Upper lobe of left lung (tissue), 4 donors: ENCODE results near the gene EXOC6B.

ENCODE experiments used
- EP300 ChIP-seq, 4 donors: sonication (generic); formaldehyde crosslinking; IDR thresholded peaks; one replicate each; pipeline ENCODE4 v1.5.1; 2017; ENCODE audit warnings: antibody characterized with exemption in 4 of 4, control low read depth in 2 of 4
- POLR2AphosphoS5 ChIP-seq, 2 donors: sonication (generic); formaldehyde crosslinking; IDR thresholded peaks; one replicate each; pipeline ENCODE4 v1.5.1; 2017; ENCODE audit warnings: antibody characterized with exemption in 2 of 2
- TF ChIP-seq, protein P1 (sequence below), 6 experiments: fragments of 450-650 bp in 4 of 6; fragments of 200-600 bp in 2 of 6; sonication (generic) in 2 of 6; IDR thresholded peaks; one replicate each; pipeline ENCODE4 v1.5.1; 2016 to 2019; ENCODE audit warnings: antibody characterized with exemption in 6 of 6

DNA sequence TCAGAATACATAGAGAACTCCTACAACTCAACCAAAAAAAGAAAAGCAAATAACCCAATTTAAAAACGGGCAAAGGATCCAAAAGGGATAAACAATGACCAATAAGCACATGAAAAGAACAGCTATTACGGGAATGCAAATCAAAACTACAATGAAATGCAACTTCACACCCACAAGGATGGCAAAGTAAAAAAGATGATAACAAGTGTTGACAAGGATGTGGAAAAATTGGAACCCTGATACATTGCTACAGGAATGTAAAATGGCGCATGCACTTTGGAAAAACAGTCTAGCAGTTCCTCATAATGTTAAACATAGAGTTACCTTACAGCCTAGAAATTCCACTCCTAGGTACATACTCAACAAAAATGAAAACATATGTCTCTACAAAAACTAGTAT lies 4.7 kb downstream of the EXOC6B start:
- TF ChIP-seq, protein P1, sequence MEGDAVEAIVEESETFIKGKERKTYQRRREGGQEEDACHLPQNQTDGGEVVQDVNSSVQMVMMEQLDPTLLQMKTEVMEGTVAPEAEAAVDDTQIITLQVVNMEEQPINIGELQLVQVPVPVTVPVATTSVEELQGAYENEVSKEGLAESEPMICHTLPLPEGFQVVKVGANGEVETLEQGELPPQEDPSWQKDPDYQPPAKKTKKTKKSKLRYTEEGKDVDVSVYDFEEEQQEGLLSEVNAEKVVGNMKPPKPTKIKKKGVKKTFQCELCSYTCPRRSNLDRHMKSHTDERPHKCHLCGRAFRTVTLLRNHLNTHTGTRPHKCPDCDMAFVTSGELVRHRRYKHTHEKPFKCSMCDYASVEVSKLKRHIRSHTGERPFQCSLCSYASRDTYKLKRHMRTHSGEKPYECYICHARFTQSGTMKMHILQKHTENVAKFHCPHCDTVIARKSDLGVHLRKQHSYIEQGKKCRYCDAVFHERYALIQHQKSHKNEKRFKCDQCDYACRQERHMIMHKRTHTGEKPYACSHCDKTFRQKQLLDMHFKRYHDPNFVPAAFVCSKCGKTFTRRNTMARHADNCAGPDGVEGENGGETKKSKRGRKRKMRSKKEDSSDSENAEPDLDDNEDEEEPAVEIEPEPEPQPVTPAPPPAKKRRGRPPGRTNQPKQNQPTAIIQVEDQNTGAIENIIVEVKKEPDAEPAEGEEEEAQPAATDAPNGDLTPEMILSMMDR (IDR thresholded peaks at IDR 0.05): no peak
- no peak for TF ChIP-seq POLR2AphosphoS5 (IDR thresholded peaks at IDR 0.05)
- TF ChIP-seq EP300 (IDR thresholded peaks at IDR 0.05): no peak
